GM18511 (cell line): ENCODE measurements around the gene TLE6.
"Not testable (repeated sequence)": the region's sequence is repeated elsewhere in the genome, so short reads cannot be mapped to it uniquely, and the experiment has no call there.

Source experiments
- ATAC-seq: cut with Tn5 transposase; IDR thresholded peaks from one replicate; pipeline ENCODE4 v1.9.1; 2021; ENCODE audit warnings: mild to moderate bottlenecking, moderate library complexity; ENCODE audit not compliant: unreplicated experiment

The TLE6 gene

DNA sequence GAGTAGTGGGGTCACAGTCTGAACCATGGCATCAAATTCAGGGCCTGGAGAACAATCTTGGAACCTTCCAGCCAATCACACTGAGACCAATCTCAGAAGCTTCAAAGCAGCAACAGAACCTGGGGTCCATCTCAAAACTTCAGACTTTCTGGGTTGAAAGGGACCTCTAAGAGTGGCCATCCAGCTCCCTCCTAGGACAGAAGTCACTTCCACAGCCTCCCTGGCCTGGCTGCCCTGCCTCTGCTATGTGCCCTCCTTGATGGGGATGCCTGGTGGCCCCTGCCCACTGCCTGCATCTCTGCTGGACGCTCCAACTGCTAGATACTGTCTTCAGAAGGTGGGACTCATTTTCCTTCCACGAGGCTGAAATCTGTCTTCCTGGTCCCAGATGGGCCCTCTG, 49.9 kb downstream of the TLE6 start:
- ATAC-seq, result no peak

DNA sequence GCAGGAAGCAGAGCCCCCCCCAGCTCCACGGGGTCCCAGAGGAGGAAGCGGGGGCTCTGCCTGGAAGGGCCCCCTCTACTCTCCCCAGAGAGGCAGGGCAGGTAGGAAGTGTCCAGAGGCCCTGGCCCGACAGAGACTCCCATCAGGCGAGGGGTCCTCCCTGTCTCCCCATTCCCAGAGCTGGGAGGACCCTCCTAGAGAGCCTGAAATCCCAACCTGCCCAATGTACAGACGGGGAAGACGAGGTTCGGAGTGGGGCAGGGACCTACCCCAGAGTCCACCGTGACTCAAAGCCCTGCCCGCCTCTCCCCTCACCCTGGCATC, 50.6 kb downstream of the TLE6 start:
- no peak for ATAC-seq

DNA sequence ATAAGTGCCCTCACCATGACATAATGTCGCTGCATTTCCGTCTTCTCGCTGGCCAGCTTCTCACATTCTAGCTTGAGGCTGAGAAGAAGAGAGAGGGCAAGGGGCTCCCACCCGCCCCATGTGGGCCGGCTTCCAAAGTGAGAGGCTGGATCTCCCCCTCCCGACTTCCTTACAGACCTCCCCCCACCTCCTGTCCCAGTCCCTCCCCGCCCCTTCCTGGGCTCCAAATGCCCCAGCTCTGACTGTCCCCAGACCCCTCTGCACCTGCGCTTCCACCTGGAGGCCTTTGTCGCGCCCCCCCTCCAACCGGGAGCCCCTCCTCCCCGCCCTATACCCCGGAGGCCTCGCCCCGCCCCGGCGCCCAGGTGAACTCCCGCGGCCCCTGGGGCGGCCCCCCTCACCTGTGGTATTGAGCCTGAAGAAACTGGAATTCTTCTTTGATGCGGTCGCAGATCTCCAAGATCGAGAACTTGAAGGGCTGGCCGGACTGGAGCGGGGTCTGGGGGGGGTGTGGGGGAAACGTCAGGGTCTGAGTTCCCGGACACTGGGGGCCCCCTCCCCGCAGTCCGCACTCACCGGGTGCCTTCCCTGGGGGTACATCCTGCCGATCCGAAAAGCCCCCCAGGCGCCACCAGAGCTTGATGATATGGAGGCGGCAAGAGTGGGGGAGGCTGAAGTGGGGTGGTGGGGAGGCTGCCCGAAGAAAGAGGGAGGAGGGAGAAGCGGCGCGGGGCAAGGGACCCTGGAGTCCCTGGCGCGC, 51.1 kb downstream of the TLE6 start:
- no peak for ATAC-seq

DNA sequence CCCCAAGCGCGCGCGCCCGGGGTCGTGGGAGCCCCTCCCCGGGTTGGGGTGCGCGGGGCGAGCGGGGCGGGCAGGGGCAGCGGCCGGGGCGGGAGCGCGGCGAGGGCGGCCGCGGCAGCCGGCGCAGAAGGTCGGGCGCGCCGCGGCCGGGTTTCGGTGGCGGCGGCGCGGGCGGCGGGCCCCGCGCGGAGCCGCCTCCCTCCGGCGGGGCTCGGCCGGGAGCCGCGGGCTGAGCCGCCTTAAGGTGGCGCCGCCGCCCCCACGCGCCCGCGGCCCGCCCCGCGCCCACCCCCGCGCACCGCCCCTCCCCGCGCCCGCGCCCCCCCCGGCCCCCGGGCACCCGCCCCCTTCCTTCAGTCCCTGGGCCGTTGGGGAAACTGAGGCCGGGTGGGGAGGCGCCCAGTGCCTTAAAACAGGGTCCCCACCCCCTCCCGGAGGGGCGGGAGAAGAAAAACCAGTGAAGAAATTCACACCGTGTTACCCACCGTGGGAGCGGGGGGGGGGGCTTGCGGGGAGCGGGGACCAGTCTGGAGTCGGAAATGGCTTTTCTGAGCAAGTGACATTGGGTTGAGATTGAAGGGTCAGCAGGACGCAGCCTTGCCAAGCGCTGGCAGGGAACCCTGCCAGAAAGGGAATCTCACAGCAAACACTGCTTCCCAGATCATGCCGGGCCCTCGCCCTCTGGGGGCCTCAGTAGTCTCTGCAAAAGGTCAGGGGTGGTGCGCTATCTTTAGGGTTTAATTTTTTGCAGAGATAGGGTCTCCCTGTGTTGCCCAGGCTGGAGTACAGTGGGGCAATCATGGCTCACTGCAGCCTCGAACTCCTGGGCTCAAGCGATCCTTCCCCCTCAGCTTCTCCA, 51.9 kb downstream of the TLE6 start, which contains the start of gene TLE2:
TLE2 (minus strand) TSS at position 216 of the 859 bp plus-strand sequence. CDS start 376 bp downstream, outside the sequence.
- no peak for ATAC-seq

DNA sequence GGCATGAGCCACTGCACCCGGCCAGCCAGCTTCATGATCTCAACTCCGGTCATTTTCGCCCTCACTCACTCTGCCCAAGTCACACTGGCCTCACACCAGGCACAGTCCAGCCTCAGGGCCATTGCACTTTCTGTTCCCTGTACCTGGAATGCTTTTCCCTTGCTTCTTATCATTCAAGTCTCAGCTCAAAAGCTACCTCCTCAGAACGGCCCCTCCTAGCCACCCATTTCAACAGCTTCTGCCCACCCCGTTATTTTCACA, 54.2 kb downstream of the TLE6 start:
- ATAC-seq, result no peak

DNA sequence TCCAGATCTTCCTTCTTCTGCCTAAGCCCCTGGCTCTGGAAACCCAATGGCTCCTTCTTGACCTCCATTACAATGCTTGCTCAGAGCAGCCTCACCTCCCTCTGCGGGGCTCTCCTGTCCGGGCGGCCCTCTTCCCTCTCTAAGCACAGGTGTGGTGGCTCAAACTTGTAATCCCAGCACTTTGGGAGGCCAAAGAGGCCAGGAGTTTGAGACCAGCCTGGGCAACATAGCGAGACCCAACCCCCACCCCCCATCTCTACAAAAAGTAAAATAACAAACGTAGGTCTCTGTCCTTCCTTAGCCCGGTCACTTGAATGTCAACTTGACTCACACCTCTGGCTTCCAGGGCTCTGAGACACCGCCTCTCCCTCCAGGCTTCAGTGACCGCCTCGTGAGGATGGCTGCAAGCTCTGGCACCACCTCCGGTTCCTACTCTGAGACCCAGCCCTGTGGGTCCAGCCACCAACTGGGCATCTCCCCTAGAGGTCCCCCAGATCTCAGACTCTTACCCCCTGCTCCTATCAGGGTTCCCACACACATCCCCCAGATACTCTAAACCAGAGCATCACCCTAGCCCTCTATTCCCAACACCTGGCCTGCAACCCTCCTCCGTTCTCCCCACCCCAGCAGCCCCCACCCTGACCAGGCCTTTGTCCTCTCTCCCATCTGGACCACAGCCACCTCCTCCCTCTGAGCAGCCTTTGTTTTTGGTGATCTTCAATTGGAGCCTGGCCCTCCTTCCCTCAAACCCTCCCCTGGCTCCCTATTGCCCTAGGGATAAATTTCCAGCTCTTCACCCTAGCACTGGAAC, 56.4 kb downstream of the TLE6 start:
- ATAC-seq, result no peak

DNA sequence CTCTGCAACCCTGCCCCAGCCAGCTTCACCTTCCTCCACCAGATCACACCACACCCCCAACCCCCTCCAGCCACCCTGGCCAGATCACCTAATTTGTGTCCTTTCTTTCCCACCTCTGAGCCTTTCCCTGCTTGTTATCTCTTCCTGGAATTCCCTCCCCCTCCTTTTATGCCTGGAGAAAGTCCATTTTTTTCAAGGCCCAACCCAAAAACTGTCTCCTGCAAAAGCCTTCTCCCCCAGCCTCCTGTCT, 57.0 kb downstream of the TLE6 start:
- ATAC-seq, result no peak

DNA sequence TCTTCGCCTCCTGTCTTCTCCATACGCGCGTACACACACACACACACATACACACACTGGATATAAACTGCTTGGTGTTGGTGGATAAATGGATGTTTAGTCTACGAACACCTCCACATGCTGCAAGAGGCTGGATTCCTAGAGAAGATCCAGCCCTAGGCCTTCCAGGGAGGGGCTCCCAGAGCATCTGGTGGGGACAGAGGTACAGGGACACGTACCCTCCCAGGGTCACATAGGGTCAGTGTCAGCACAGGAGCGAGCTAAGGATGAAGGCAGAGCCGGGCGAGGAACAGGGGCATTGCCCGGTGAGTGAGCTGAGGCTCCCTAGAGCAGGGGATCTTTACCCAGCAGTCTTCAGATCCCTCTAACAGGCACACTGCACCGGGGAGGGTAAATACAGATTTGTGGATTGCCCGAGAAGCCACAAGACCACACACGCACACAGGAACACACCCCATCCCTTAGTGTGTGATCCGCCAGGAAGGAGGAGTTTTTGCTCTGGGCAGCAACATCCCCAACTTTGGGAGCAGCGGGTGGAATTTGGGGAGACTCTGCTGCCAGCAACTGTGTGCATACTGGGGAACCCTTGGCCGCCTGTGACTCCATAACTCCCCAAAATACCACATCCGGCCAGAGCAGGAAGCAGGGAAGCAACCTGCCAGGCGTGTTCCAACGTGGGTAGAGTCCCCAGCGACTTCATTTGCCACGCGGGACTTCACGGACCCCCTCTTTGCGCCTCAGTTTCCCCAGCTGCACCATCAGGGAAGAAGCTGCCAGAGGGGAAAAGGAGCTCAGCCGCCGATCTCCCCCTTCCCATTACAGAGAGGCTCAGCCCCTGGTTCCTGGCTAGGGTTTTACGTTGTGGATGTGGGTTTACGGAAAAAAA, 57.5 kb downstream of the TLE6 start:
- peak; percentile 6 for ATAC-seq

DNA sequence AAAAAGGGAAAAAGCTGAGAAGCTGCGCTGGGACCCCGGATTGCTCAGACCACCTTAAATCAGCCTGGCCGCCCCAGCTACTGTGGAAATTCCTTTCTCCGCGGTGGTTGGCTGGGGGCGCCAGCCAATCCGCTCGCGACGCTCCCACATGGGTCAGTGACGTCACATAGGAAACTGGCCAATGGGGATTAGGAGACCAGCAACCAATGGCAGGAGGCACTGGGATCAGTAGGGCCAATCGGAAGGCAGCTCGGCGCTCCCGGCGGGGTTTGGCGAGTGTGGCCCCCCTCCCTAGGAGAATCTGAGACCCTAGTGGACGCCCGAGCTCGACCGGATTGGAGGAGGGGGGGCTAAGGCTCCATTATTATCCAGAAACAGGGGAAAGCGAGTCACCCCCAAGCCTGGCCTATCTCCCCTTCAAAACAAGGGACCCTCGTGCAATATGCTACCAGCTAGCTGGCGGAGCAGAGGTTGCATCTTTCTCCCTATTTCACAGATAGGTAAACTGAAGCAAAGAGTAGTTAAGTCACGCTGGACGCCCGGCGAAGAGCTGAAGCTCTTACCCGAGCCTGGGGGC, 58.3 kb downstream of the TLE6 start:
- peak; percentile 92 for ATAC-seq

DNA sequence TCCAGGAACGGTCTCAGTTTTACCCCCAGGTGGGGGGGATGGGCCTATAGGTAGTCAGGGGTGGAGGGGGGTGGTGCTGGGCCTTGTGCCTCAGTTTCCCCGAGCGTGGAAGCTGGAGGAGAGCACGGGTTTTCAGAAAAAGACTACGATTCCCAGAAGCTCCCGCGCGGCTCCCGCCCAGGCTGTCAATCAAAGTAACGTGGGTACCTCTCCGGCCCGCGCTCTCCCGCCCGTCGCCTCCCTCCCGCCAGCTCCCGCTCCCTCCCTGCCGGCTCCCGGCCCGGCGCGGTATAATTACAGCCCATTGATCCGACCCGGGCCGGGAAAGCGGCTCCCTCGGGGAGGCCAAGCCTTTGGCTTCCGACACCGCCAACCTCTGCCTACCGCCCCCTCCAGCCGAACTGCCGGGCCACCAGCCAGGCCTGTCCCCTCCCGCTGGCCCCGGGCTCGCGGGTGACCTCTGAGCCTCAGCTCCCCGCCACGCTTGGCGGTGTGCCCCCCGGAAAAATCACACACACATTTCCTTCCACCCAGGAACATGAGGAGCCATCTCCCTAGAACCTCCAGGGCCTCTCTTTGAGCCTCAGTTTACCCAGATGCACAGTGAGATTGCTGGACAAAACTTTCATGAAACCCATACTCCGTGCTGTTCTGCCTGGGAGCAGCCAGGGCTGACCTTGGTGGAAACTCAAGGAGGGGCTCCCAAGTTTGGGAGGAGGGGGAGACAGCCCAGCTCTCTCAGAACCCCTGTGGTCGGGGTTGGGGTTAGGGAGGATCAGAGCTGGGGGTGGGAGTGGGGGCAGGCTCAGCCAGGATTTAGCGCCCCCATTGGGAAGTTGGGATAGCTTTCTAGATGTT, 59.0 kb downstream of the TLE6 start:
- peak; percentile 41 for ATAC-seq

DNA sequence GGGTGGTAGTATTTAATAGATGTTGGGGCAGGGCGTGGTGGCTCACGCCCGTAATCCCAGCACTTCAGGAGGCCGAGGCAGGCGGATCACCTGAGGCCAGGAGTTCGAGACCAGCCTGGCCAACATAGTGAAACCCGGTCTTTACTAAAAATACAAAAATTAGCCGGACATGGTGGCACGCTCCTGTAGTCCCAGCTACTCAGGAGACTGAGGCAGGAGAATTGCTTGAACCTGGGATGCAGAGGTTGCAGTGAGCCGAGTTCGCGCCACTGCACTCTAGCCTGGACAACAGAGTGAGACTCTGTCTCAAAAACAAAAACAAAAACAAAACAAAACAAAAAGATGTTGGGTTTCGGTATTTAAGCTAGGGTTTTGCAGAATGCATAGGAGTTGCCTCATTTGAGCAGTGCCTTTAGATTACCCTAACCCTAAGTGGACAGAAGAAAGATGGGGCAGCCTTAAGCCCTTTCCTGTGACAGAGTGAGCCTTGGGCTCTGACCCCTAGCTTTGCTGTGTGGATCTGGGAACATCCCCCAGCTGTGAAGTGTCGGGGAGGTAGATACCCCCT, 59.7 kb downstream of the TLE6 start:
- ATAC-seq, result not testable (repeated sequence)

DNA sequence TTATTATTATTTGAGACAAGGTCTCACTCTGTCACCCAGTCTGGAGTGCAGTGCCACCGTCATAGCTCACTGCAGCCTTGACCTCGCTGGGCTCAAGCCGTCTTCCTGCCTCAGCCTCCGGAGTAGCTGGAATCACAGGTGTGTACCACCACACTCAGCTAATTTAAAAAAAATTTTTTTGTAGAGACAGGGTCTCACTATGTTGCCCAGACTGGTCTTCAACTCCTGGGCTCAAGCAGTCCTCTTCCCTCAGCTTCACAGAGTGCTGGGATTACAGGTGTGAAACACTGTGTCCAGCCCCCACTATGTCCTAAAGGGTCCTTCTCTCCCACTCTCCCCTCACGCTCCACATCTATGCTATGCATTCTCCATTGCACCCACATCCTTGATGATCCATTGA, 60.9 kb downstream of the TLE6 start:
- no peak for ATAC-seq

DNA sequence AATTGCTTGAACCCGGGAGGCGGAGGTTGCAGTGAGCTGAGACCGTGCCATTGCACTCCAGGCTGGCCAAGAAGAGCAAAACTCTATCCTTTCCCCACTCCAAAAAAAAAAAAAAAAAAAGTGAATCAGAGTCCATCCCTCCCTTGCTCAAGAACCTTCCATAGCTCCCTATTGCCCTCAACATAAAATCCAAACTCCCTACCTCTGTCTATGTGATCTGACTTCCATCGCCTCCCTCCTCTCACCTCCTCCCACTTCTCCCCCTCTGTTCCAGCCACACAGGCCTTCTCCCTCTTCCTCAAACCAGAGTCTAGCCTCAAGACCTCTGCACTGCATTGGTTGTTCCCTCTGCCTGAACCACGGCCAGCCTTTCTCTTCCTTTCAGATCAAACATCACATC, 61.8 kb downstream of the TLE6 start:
- no peak for ATAC-seq

DNA sequence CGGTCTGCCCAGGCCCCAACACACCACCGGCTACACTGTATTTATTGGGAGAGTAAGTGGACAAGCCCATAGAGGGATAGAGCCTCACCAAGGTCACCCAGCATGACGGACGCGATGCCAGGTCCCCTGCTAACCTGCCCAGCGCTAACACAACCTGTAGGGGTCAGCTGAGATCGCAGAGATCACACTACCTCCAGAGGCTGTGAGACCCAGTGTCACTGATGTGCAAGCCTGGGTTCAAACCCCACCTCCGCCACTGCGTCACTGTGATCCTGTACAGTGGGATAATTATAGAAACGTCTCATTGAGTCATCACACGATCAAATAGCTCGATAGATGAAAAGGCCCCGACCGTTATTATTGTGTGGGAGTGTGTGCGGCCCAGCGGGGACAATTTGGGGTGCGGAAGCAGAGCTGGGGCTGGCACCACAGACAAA, 62.3 kb downstream of the TLE6 start:
- ATAC-seq, result no peak

DNA sequence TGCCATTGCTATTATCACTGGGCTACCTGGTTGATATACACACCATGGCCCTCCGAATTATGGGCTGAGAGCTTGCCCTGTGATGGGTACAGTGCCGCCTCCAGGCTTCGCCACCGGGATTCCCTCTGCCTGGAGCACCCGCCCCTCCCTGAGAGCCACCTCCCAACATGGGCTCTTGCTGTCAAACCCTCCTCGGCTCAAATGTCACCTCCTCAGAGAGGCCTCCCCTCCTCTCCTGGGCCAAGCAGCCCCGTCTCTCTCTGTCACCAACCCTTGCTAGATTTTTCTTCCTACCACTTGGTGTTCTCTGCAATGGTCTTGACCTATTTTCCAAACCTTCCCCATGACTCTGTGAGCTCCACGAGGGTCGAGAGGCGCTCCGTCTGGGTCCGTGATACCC, 64.0 kb downstream of the TLE6 start:
- ATAC-seq, result no peak

DNA sequence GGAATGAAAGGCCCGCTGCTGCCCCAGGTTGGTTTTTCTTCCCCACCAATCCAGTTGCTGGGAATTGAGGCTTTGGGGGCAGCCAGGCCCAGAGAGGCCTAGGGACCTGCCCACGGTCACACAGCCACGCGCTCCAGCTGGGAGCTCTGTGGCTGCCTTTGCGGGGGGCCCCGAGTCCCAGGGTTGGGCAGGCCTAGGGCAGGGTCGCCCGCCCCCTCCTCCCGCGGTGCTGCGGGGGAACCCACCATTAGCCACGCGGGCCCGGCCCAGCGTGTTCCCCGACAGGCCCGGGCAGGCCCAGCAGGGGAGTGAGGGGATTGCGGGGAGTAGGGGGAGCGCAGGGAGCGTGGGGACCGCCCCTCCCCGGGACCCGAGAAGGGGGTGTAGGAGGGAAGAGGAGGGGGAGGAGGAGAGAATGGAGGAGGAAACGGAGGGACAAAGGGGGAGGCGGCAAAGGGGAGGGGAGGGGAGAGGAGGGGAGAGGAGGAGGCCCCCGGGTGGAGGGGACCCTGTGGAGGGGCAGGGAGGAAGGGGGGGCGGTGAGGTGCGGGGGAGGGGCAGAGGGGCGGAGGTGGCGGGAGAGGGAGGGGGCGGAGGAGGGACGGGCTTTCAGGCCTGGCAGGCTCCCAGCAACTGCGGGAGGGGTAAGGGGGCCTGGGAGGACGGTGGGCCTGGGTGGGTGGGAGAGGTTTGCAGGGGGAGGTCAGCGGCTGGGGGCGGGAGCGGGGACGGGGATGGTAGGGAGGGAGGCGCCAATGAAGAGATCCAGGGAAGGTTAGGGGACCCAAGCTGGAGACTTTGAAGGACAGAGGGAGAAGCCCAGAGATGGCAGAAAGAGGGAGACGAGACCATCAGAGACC, 64.6 kb downstream of the TLE6 start:
- no peak for ATAC-seq

DNA sequence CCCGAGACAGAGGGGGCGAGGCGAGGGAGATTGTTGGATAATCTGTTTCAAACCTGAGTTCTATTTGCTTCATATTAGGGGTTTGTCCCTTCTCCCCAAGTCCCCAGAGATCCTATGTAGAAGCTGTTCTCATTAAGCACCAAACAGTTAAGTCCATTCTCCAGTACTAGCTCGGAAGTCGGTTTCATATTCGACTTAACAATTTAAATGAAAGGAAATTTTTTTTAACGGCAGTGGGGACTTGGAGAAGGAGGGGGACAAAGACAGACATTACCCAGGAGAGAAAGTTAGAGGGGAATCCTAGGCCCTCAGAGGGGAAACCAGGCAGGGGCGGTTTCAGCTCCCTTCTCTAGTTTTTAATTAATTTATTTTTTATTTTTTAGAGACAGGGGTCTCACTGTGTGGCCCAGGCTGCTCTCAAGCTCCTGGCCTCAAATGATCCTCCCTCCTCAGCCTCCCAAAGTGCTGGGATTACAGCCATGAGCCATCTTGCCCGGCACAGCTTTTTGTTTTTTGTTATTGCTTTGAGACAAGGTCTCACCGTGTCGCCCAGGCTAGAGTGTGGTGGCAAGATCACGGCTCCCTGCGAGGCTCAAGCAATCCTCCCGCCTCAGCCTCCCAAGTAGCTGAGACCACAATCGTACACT, 65.4 kb downstream of the TLE6 start:
- ATAC-seq, result no peak
